ENCODE measurements around the gene MRPS25. TPM values are rescaled to one million over a fixed set of nuclear protein-coding genes. Genes with fewer than 3 reads are reported as not detected.
"Not testable (repeated sequence)": the region's sequence is repeated elsewhere in the genome, so short reads cannot be mapped to it uniquely, and the experiment has no call there.

The MRPS25 gene
- total and polyA plus RNA-seq, 2 donors, result 19.8 to 48.4 TPM

GRCh38 chr3:15011174-15011573, 53.9 kb downstream of the MRPS25 start:
- peaks cover 2% of the 10 kb centered on the region for H3K36me3 ChIP-seq (ENCODE audit: insufficient read depth)
- no peak overlapping the region for H3K27ac ChIP-seq (ENCODE audit: low read depth)
- 93% methylated on average over 5 of the region's 5 CpGs for WGBS
- no peaks in the 10 kb centered on the region for H3K4me1 ChIP-seq (ENCODE audit: insufficient read depth)
- H3K4me3 ChIP-seq (ENCODE audit: low read depth, low read length), result no peak overlapping the region
- DNase-seq (ENCODE audit: extremely low spot score), result no peak

GRCh38 chr3:15010664-15011063, 54.5 kb downstream of the MRPS25 start:
- Histone ChIP-seq H3K36me3 (ENCODE audit: insufficient read depth) (peaks cover 2% of the 10 kb centered on the region), H3K4me3 (ENCODE audit: low read depth, low read length) (no peak overlapping the region), H3K4me1 (ENCODE audit: insufficient read depth) (no peaks in the 10 kb centered on the region), H3K27ac (ENCODE audit: low read depth) (no peak overlapping the region)
- 100% methylated on average over 1 of the region's 1 CpG for whole genome bisulfite sequencing
- DNase-seq (ENCODE audit: extremely low spot score), result no peak

- Histone ChIP-seq H3K27ac (ENCODE audit: low read depth) (no peak overlapping the region), H3K36me3 (ENCODE audit: insufficient read depth) (peaks cover 2% of the 10 kb centered on the region), H3K4me1 (ENCODE audit: insufficient read depth) (no peaks in the 10 kb centered on the region), H3K4me3 (ENCODE audit: low read depth, low read length) (no peak overlapping the region)
- DNase-seq (ENCODE audit: extremely low spot score), result no peak
- 98% methylated on average over 5 of the region's 5 CpGs for WGBS
Observed at GRCh38 chr3:15009167-15009566, 55.9 kb downstream of the MRPS25 start.

GRCh38 chr3:15007681-15008141, 57.4 kb downstream of the MRPS25 start:
- Histone ChIP-seq H3K27ac (ENCODE audit: low read depth) (no peak overlapping the region), H3K4me1 (ENCODE audit: insufficient read depth) (no peaks in the 10 kb centered on the region), H3K4me3 (ENCODE audit: low read depth, low read length) (no peak overlapping the region), H3K36me3 (ENCODE audit: insufficient read depth) (no peaks in the 10 kb centered on the region)
- WGBS, result 47% methylated on average over 4 of the region's 4 CpGs
- DNase-seq (ENCODE audit: extremely low spot score), result no peak

- not testable (repeated sequence) for H3K27ac ChIP-seq (ENCODE audit: low read depth); H3K36me3 ChIP-seq (ENCODE audit: insufficient read depth); H3K4me3 ChIP-seq (ENCODE audit: low read depth, low read length); H3K4me1 ChIP-seq (ENCODE audit: insufficient read depth); DNase-seq (ENCODE audit: extremely low spot score)
- 98% methylated on average over 6 of the region's 6 CpGs for WGBS
Observed at GRCh38 chr3:14999182-14999581, 65.9 kb downstream of the MRPS25 start.

Other genes with a start within 250 kb of the MRPS25 start
- gene FGD5, start 246.4 kb downstream of the MRPS25 start, total RNA-seq, result 25.7 TPM
- 18.8 TPM for gene FGD5, start 246.4 kb downstream of the MRPS25 start, polyA plus RNA-seq
- 63.1 TPM for gene NR2C2, start 117.7 kb downstream of the MRPS25 start, total RNA-seq
- gene NR2C2, start 117.7 kb downstream of the MRPS25 start, polyA plus RNA-seq, result 18.2 TPM
- 34.5 TPM for gene RBSN, start 33.8 kb upstream of the MRPS25 start, total RNA-seq
- gene RBSN, start 33.8 kb upstream of the MRPS25 start, polyA plus RNA-seq, result 16.2 TPM
- 87.7 TPM for gene CAPN7, start 140.9 kb upstream of the MRPS25 start, total RNA-seq
- gene CAPN7, start 140.9 kb upstream of the MRPS25 start, polyA plus RNA-seq, result 25.1 TPM